Fibroblast of skin of right quadriceps (primary cell): ENCODE measurements around the gene HTD2.
A peak's percentile ranks its signal among the peaks of the same experiment; 100 is the strongest.
"Not testable (repeated sequence)": the region's sequence is repeated elsewhere in the genome, so short reads cannot be mapped to it uniquely, and the experiment has no call there.

ENCODE experiments used
- DNase-seq: peaks from one replicate; pipeline ENCODE4 v3.0.0-alpha.2; 2013

The HTD2 gene

DNA sequence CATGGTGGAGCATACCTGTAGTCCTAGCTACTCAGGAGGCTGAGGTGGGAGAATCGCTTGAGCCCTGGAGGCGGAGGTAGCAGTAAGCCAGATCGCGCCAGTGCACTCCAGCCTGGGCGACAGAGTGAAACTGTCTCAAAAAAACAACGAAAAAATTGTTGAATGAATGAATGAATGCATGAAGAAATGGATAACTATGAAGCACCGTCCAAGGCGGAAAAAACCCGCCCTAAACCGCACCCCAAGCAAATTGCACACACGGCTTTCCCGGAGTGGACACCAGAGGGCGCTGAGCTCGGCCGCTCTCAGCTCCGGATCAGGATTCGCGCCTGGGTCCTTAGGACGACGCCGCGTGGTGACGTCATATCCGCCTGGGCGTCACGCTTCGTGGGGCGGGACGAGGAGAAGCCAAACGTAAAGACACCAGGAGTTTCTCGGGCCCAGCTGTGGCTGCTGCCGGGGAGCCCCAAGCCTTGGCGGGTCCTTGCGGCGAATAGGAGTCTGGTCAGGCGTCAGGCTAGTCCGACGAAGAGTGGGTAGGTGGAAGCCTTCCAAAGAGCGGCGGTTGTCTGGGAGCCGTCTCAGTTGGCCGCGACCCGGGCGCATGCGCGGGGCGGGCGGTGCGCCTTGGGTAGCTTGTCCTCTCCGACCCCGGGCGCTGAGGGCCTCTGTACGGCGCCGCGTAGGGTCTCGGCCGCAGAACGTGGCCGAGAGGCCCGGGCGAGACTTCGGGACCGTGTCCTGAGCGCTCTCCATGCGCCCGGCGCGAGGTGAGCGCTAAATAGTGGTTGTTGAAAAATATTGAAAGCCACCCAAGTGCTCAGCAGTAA is at the start of gene HTD2, which contains the start of gene RPP14:
Gene HTD2 (plus strand): TSS at position 639 of the 830 bp plus-strand sequence. CDS start 11,094 bp downstream, outside the sequence.
Gene RPP14 (plus strand): TSS at position 364 of the 830 bp plus-strand sequence. CDS start 4,085 bp downstream, outside the sequence.
- DNase-seq, result peak; percentile 97

DNA sequence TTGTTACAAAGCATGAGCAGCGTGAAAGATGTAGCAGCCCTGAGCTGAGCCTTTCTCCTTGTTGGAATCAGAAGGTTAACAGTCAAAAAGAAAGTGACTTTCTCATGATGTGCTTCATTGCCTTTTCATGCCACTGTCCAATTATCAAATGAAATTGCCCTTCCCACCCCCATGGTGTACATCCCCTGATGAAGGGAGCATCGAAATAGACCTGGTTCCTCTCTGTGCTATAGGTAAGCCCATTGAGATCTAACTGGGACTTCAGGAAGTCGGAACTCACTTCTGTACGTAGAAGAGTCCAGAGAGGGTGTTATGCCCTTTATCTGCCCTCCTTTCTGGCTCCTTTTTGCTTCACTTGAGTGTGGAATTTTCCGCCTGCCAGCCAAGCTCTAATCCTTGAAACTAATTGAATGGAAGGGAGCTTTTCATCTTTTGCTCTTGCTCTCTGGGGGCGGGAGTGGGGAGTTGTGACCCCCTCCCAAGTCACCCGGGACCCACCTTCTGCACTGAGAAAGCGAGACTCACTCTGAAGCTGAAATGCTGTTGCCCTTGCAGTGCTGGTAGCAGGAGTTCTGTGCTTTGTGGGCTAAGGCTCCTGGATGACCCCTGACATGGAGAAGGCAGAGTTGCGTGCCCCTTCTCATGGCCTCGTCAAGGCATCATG is 47.8 kb upstream of the HTD2 start:
- no peak for DNase-seq

DNA sequence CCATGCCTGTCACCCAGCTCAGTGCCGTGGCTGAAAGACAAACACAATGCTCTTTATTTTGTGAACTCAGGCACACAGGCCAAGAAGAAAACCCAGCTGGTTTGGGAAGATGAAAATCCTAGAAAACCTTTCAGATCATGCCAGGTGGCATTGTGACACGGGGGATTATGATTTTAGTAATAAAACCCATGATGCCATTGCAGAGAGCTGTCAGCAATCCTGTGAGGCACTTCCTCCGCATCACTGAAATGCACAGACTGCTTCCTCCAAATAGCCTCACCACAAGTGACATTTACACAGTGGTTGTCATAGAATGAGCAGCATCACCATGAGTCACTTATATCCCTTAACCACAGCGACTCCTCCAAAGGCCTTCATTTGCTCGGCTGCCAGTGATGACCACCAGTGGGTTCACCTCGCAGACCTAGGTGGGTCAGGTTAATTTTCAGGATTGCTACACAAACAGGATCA is 46.0 kb upstream of the HTD2 start:
- peak; percentile 82 for DNase-seq

DNA sequence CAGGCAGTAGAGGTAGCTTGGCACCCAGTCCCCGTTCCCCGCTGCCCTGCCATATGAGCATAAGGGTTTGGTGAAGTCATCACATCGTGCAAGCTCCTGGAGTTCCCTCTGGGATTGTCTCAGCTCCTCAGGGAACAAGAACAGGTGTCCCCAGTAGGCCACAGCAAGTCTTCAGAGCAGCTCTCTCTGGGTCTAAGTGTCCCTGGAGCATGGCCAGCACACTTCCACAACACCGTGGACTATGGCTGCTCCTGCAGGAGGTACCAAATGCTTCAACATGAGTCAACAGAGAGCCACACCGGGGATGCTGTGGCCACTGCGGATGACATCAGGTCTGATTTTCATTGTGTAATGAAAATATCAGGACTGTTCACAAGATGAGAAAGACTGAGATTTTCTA is 45.6 kb upstream of the HTD2 start:
- peak; percentile 45 for DNase-seq

DNA sequence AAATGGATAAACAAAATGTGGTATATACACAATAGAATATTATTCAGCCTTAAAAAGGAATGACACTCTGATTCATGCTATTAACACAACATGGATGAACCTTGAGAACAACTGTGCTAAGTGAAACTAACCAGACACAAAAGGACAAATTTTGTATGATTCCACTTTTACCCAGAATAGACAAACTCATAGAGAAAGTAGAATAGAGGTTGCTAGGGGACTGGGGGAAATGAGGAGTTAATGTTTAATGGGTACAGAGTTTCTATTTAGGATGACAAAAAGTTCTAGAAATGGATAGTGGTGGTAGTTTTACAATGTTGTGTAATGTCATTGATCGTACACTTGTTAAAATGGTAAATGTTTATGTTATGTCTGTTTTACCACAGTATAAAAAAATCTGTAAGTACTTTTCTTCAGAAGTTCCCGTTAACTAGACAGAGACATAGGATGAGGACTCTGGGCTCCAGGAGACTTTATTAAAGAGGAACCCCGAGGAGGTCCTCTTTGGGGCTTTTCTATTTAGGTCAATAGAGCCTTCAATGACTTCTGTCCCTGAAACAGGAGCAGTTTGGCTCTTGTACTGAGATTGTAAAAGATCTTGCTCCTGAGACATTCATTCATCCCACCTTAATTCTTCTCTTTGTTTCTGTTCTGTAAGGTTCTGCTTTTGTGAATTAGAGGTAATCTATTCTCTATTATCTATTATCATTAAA is 44.2 kb upstream of the HTD2 start:
- DNase-seq, result no peak

DNA sequence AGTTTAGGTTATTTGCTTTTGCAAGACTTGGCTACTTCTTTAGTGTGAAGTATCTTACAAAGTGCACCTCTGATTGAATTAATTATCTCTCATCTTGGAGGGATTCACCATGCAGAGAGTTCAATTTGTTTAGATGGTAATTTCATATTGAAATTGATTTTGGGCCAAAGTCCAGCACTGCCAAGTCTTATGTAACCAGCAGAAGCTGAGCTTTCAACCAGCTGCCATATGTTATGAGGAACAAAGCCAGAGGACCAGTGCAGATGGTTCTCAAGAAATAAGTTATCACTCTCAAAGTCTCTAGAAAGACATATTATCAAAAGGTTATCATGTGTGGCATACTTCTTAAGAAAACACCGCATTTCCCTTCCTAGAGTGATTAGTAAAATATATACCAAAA is 39.7 kb upstream of the HTD2 start:
- no peak for DNase-seq

DNA sequence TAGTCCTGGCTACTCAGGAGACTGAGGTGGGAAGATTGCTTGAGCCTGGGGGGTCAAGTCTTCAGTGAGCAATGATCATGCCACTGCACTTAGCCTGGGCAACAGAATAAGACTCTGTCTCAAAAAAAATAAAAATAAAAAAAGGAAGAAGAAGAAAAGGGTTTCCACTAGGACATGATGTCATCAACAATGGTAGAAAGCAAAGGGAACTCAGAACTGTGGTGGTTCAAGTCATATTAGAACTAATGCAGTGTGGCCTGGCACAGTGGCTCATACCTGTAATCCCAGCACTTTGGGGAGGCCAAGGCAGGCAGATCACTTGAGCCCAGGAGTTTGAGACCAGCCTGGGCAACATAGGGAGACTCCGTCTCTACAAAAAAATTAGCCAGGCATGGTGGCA is 38.8 kb upstream of the HTD2 start:
- not testable (repeated sequence) for DNase-seq

DNA sequence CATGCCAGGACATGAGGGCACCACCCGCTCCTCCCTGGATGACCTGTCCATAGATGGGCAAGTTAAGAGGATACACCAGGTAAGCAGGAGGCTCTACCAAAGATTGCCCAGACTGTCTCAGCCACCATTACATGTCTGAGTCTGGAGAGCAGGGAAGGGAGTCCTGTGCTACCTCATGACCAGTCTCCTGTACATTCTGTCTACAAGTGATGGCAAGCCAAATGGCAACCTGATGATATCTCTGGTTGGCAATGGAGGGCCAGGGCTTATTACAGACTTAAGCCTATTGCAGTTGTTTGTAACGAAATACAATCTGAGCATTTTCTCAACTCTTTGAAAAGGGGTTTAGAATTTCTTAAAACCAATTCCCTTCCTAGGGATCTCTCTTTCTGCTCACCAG is 37.0 kb upstream of the HTD2 start:
- no peak for DNase-seq

DNA sequence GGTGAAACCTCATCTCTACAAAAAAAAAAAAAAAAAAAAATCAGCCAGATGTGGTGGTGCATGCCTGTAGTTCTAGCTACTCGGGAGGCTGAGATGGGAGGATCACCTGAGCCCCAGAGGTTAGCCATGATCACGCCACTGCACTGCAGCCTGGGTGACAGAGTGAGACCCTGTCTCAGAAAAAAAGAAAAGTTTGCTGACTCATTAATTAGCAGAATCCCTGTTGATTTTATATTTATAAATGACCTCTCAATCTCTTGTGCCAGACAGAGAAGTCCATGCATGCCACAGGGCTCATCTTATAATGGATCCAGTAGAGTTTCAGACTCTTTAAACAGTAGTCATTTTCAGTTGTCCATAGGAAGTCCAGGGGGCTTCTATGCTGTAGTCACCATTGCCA is 35.8 kb upstream of the HTD2 start:
- DNase-seq, result no peak

DNA sequence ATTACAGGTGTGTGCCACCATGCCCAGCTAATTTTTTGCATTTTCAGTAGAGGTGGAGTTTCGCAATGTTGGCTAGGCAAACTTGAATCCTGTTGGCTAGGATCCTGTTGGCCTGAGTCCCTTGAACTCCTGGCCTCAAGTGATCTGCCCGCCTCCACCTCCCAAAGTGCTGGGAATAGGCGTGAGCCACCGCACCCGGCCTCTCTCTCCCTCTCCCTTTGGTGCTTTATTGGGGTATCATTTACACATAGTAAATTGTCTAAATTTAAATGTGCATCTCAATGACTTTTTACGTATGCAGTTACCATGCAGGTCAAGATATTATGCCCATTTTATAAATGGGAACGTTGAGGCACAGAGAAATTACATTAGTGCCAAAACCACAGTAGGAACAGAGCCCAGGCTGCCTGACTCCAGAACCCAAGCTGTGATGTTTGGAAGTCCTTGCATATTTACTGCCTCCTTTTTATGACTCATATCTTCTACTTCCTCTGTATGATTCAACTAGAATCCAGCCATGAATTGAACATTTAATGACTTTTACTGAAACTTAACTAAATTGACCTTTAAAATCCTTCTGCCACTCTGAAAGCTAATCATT is 34.3 kb upstream of the HTD2 start:
- DNase-seq, result peak; percentile 93

DNA sequence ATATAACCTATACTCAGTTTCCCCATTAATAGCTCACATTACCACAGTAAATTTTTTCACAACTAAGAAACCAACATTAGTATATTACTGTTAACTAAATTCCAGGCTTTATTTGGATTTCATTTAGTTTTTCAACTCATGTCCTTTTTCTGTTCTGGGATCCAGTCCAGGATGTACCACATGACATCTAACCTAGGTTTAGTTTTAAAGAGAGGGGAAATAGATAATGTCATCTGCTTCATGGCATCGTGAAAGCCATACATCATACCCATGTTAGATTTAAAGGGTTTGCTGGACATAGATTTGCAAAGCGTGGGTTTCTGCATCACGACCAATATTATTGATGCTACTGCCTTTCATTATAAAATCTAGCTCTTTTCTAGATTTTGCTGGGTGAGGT is 33.4 kb upstream of the HTD2 start:
- peak; percentile 22 for DNase-seq

DNA sequence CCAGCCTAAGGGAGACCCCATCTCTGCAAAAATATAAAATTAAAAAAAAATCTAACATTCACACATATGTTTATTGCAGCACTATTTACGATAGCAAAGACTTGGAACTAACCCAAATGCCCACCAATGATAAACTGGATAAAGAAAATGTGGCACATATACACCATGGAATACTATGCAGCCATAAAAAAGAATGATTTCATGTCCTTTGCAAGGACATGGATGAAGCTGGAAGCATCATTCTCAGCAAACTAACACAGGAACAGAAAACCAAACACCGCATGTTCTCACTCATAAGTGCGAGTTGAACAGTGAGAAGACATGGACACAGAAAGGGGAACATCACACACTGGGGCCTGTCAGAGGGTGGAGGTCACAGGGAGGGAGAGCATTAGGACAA is 33.0 kb upstream of the HTD2 start:
- DNase-seq, result not testable (repeated sequence)

DNA sequence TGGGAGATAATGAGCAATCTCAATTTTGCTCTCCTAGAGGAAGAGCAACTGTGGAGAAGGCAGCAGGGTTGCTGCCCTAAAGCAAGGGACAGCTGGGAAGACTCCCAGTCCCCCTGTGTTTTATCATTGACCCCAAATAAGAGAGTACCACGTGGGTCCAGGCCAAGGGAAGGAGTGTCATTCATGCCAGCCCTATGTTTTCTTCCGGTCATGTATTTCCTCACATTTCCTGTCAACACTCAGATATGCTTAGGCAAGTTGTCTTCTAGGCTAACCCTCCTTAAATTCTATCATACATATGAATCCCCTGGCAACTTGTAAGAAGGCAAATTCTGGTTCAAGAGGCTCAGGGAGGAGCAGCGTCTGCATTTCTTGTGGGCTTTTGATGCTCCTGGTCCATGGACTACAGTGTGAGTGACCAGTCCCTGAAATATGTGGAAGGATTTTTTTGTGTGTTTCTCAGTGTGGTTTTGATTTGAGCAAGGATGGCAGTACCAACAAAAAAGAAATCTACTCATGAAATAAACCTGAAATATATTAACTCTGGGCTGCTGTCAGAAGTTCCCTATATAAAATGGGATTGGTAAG is 32.2 kb upstream of the HTD2 start:
- DNase-seq, result peak; percentile 31

DNA sequence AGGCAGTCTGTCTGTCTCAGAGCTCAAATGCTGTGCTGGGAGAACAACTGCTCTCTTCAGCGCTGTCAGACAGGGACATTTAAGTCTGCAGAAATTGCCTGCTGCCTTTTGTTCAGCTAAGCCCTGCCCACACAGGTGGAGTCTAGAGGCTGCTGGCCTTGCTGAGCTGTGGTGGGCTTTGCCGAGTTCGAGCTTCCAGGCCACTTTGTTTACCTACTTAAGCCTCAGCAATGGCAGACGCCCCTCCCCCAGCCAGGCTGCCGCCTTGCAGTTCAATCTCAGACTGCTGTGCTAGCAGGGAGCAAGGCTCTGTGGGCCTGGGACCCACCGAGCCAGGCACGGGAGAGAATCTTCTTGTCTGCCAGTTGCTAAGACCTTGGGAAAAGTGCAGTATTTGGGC is 25.3 kb upstream of the HTD2 start:
- no peak for DNase-seq

DNA sequence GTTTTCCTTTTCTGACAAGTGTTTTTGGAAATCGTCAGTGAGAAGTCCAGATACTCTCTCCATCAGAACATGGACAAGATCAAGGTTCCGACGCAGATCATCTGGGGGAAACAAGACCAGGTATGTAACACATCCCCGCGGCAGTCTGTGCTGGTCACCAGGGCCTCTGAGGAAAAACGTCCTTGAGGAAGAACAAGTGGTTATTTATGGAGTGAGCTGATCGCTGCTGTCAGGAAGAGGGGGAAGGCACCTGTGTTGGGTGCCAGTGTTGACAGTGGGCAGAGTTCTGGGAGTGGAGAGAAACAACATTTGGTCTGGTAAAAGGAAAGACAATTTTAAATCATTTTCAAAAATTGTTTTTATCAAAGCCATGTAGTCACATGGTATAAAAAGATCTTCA is 21.0 kb upstream of the HTD2 start:
- DNase-seq, result no peak

DNA sequence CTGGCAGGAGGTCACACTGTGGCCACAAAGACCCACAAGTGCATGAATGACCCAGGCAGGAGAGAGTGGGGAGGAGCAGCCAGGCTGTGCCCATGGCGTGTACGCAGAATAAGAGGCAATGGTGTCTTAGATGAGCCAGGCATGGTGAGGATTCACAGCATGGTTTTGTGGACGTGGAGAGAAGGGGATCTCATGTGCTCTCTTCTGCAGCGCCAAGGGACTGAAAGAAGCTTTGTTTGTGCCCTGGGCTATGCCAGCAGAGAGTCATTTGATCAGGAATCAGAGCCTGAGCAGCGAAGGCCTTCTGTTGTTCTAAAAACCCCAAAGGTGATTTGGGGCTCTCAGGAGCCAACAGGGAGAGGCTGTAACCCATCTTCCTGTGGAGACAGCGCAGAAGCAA is 19.0 kb upstream of the HTD2 start:
- no peak for DNase-seq

DNA sequence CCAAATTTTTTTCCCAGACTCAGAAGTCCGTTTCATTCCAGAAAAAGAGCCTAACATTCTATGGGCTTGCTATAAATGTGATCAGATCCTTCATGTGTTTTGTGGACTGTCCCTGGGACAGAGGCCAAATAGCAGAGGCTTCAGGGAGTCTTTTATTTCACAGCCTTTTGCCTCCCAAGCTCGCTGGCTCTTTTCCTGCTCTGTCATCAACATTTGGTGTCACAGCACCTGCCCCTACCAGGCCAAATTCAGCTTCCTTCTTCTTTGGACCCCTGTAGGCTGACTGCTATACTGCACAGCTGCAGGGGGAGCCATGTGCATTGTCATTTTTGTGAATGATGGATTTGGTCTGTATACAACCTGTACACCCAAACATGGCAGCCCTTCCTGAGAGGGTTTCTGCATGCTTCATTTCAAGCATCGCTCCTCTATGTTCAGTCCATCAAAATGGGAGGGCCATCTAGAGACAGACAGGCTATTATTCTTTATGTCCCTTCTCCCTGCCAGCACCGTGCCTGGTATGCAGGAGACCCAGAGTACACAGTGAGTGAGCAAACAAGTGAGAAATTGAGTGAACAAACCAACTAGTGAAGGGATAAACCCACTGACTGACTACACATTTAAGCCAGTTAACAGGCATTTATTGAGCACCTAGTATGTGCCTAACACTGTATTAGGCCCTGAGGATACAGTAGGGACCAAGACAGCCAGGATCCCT is 18.1 kb upstream of the HTD2 start:
- DNase-seq, result no peak

DNA sequence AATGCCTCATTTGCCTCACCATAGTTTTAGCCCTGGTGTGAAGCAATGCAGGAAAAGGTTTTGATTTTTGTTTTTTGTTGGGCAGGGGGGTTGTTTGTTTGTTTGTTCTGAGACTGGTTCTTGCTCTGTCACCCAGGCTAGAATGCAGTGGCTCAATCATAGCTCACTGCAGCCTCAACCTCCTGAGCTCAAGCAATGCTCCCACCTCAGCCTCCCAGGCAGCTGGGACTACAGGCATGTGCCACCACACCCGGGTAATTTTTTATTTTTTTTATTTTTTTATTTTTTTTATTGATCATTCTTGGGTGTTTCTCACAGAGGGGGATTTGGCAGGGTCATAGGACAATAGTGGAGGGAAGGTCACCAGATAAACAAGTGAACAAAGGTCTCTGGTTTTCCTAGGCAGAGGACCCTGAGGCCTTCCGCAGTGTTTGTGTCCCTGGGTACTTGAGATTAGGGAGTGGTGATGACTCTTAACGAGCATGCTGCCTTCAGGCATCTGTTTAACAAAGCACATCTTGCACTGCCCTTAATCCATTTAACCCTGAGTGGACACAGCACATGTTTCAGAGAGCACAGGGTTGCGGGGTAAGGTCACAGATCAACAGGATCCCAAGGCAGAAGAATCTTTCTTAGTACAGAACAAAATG is 17.2 kb upstream of the HTD2 start:
- DNase-seq, result not testable (repeated sequence)

DNA sequence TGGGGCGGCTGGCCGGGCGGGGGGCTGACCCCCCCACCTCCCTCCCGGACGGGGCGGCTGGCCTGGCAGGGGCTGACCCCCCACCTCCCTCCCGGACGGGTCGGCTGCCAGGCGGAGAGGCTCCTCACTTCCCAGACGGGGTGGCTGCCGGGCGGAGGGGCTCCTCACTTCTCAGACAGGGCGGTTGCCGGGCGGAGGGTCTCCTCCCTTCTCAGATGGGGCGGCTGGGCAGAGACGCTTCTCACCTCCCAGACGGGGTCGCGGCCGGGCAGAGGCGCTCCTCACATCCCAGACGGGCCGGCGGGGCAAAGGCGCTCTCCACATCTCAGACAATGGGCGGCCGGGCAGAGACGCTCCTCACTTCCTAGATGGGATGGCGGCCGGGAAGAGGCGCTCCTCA is 15.9 kb upstream of the HTD2 start:
- DNase-seq, result not testable (repeated sequence)

DNA sequence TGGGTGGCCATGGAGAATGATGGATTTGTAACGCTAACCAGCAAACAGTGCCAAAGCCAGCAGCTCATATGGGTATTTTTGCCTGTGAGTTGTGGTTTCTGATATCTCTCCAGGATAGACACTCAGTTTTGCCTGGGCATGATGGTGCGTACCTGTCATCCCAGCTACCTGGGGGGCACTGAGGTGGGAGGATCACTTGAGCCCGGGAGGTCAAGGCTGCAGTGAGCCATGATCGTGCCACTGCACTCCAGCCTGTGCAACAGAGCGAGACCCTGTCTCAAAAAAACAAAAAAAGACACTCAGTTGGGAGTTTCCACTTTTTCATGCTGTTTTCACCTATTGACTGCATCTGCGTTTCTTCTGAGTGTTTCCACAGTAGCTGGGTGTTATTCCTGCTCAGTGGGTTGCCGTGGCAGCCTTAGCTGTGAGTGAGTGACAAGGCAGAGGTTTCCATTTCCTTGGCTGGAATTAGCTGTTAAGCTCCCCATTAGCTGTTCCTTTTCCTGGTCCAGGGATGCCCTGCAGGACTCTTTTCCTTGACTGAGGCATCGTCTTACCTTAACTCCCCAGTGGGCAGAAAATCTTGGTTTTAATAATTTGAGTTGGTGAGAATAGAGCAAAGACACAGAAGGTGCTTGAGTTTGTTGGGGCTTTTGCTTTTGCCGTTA is 14.5 kb upstream of the HTD2 start:
- DNase-seq, result no peak

DNA sequence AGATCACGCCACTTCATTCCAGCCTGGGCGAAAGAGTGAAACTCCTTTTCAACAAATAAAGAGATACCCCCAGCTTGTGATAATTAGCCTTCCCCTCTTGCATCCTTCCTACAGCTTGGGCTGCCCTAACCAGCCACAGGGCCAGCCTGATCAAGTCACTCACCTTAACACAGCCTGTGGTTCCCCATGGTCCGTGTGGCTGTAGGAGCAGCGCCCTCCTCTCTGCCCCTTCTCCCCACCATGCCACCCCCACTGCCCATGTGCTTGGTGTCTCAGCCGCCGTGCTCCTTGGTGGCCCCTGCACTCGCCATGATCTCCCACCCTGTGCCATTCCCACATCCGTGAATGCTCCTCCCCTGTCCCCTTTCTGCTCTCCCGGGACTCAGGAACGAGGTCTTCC is 13.5 kb upstream of the HTD2 start:
- DNase-seq, result no peak
